T-helper 1 cell (primary cell): ENCODE measurements around the gene ZFYVE21.

Source experiments
- DNase-seq, 5 donors: peaks; one replicate each; pipeline ENCODE4 v3.0.0-alpha.2; 2012 to 2020

Gene ZFYVE21

GRCh38 chr14:103739466-103739792, 23.8 kb downstream of the ZFYVE21 start:
- DNase-seq, result no peak

GRCh38 chr14:103739793-103740501, 24.3 kb downstream of the ZFYVE21 start:
- no peak for DNase-seq

GRCh38 chr14:103740991-103741689, 25.5 kb downstream of the ZFYVE21 start:
- DNase-seq, result no peak

GRCh38 chr14:103741876-103742275, 26.3 kb downstream of the ZFYVE21 start:
- DNase-seq, result no peak

- DNase-seq, result no peak
These were observed 27.1 kb downstream of the ZFYVE21 start for GRCh38 chr14:103742499-103743255.

- DNase-seq, result no peak
These were observed 28.1 kb downstream of the ZFYVE21 start for GRCh38 chr14:103743691-103744090.

- DNase-seq, result no peak
These were observed 29.2 kb downstream of the ZFYVE21 start for GRCh38 chr14:103744621-103745395.

GRCh38 chr14:103745424-103745823, 29.8 kb downstream of the ZFYVE21 start:
- DNase-seq, result no peak

GRCh38 chr14:103746701-103747100, 31.1 kb downstream of the ZFYVE21 start:
- no peak for DNase-seq

GRCh38 chr14:103748534-103748857, 32.9 kb downstream of the ZFYVE21 start:
- DNase-seq, result peak in 2 of 5 donors; percentile 29 to 51

- no peak for DNase-seq
These were observed 33.8 kb downstream of the ZFYVE21 start for GRCh38 chr14:103749452-103749851.

- no peak for DNase-seq
These were observed 34.2 kb downstream of the ZFYVE21 start for GRCh38 chr14:103749860-103750259.

GRCh38 chr14:103753774-103754173, 38.2 kb downstream of the ZFYVE21 start:
- no peak for DNase-seq

- DNase-seq, result no peak
These were observed 39.5 kb downstream of the ZFYVE21 start for GRCh38 chr14:103755060-103755459.

GRCh38 chr14:103758059-103758776, 42.6 kb downstream of the ZFYVE21 start:
- no peak for DNase-seq

- DNase-seq, result no peak
These were observed 46.4 kb downstream of the ZFYVE21 start for GRCh38 chr14:103762036-103762435.

GRCh38 chr14:103762541-103762940, 46.9 kb downstream of the ZFYVE21 start:
- DNase-seq, result no peak

GRCh38 chr14:103763730-103764488, 48.3 kb downstream of the ZFYVE21 start:
- no peak for DNase-seq

GRCh38 chr14:103765526-103765925, 49.9 kb downstream of the ZFYVE21 start:
- no peak for DNase-seq

- DNase-seq, result no peak
These were observed 51.8 kb downstream of the ZFYVE21 start for GRCh38 chr14:103767336-103767894.

- DNase-seq, result no peak
These were observed 54.9 kb downstream of the ZFYVE21 start for GRCh38 chr14:103770500-103770899.
